ENCODE measurements around the gene DUSP10.

The DUSP10 gene

GRCh38 chr1:221781102-221781755 is 39.3 kb upstream of the DUSP10 start:
- no peak for DNase-seq (ENCODE audit: low read depth)
- H3K4me3 ChIP-seq (ENCODE audit: low read length): no peak overlapping the region
- TF ChIP-seq CTCF (conservative IDR thresholded peaks at IDR 0.05; ENCODE audit: low read length): no peak

DNA sequence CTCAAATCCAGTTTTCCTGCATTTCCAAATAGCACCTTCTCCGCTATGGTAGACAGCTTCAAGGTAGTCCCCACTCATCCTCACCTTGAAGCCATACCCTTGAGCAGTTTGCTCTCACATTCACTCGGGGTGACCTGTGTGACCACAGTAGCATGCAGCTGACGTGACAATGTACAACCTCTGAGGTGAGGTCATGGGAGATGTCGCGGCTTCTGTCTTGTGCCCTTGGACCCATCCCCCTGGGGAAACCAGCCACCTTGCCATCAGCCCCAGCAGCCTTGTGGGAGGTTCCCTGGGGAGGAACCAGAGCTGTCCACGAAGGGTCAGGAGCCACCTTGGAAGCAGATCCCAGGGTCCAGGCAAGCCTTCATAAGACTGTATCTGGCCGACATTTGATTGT is 38.3 kb upstream of the DUSP10 start:
- DNase-seq (ENCODE audit: low read depth): no peak
- TF ChIP-seq CTCF (conservative IDR thresholded peaks at IDR 0.05; ENCODE audit: low read length): no peak
- H3K4me3 ChIP-seq (ENCODE audit: low read length): no peak overlapping the region

GRCh38 chr1:221779771-221780170 is 37.9 kb upstream of the DUSP10 start:
- DNase-seq (ENCODE audit: low read depth): no peak
- TF ChIP-seq CTCF (conservative IDR thresholded peaks at IDR 0.05; ENCODE audit: low read length): no peak
- no peak overlapping the region for H3K4me3 ChIP-seq (ENCODE audit: low read length)

GRCh38 chr1:221778535-221779142 is 36.8 kb upstream of the DUSP10 start:
- no peak for DNase-seq (ENCODE audit: low read depth)
- TF ChIP-seq CTCF (conservative IDR thresholded peaks at IDR 0.05; ENCODE audit: low read length): no peak
- no peak overlapping the region for H3K4me3 ChIP-seq (ENCODE audit: low read length)

DNA sequence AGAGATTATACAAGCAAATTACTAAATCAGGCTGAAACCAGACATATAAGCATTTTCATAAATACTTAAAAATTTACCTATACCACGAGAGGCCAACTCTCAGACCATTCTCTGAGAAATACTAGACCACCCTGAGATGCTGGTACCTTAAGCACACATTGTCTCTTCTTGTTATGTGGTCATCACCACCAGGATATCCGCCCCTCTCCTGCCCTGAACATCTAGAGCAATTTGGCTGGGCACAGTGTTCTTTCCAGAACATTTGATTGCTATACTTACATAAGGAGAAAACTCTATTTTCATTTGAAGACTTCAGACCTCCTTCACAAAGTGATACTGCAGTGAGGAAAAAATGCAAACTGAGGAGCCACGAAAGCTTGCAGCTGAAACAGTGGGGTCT is 36.2 kb upstream of the DUSP10 start:
- TF ChIP-seq CTCF (conservative IDR thresholded peaks at IDR 0.05; ENCODE audit: low read length): no peak
- DNase-seq (ENCODE audit: low read depth): no peak
- no peak overlapping the region for H3K4me3 ChIP-seq (ENCODE audit: low read length)

- H3K4me3 ChIP-seq (ENCODE audit: low read length): no peak overlapping the region
- TF ChIP-seq CTCF (conservative IDR thresholded peaks at IDR 0.05; ENCODE audit: low read length): no peak
- DNase-seq (ENCODE audit: low read depth): no peak
Observed at GRCh38 chr1:221777431-221778072, 35.7 kb upstream of the DUSP10 start.
